ENCODE data around the gene KANSL1.

The KANSL1 gene

GRCh38 chr17:45995627-45996270 is 197.5 kb downstream of the KANSL1 start:
- DNase-seq = no peak

- DNase-seq = no peak
These were observed 198.2 kb downstream of the KANSL1 start for GRCh38 chr17:45994987-45995386.

- no peak for DNase-seq
These were observed 199.1 kb downstream of the KANSL1 start for GRCh38 chr17:45993962-45994627.

- no peak for DNase-seq
These were observed 200.3 kb downstream of the KANSL1 start for GRCh38 chr17:45992904-45993303.

- DNase-seq = no peak
These were observed 201.1 kb downstream of the KANSL1 start for GRCh38 chr17:45992175-45992574.

- no peak for DNase-seq
These were observed 201.9 kb downstream of the KANSL1 start for GRCh38 chr17:45991341-45991740.

- no peak for DNase-seq
These were observed 202.3 kb downstream of the KANSL1 start for GRCh38 chr17:45990886-45991285.

- DNase-seq = no peak
These were observed 203.5 kb downstream of the KANSL1 start for GRCh38 chr17:45989759-45990158.

GRCh38 chr17:45987706-45988105 is 205.5 kb downstream of the KANSL1 start:
- DNase-seq = no peak

- DNase-seq = no peak
These were observed 207.2 kb downstream of the KANSL1 start for GRCh38 chr17:45986056-45986455.

- no peak for DNase-seq
These were observed 207.8 kb downstream of the KANSL1 start for GRCh38 chr17:45985447-45985846.

GRCh38 chr17:45984368-45984767 is 208.9 kb downstream of the KANSL1 start:
- no peak for DNase-seq

- DNase-seq = no peak
These were observed 209.5 kb downstream of the KANSL1 start for GRCh38 chr17:45983614-45984310.

GRCh38 chr17:45982791-45983613 is 210.2 kb downstream of the KANSL1 start:
- no peak for DNase-seq

- no peak for DNase-seq
These were observed 211.9 kb downstream of the KANSL1 start for GRCh38 chr17:45981306-45981705.

GRCh38 chr17:45980855-45981254 is 212.4 kb downstream of the KANSL1 start:
- DNase-seq = no peak
